ENCODE data around the gene PAGE2B. TPM values are rescaled to one million over a fixed set of nuclear protein-coding genes. Genes with fewer than 3 reads are reported as not detected.

The PAGE2B gene
- total and polyA plus RNA-seq, 4 experiments from 2014 or later: 1.0 TPM; not detected in 3

GRCh38 chrX:55123900-55124299 is 49.1 kb downstream of the PAGE2B start:
- CTCF ChIA-PET (ENCODE audit: partially characterized antibody): no interaction called here
- POLR2A ChIA-PET (ENCODE audit: partially characterized antibody): no interaction called here

GRCh38 chrX:55127692-55128091 is 52.9 kb downstream of the PAGE2B start:
- H3K36me3 Mint-ChIP-seq: no peaks in the 10 kb centered on the region
- H3K4me3 Mint-ChIP-seq: no peak overlapping the region
- Histone ChIP-seq H3K27me3 (ENCODE audit: insufficient read depth, low read length) (no peaks in the 10 kb centered on the region), H3K4me3 (ENCODE audit: low read length in 2 of 2) (no peak overlapping the region), H3K36me3 (ENCODE audit: insufficient read depth, low read length) (no peaks in the 10 kb centered on the region), H3K4me1 (ENCODE audit: insufficient read depth, low read length) (no peaks in the 10 kb centered on the region), H3K27ac (ENCODE audit: low read depth, low read length) (no peak overlapping the region), H3K9me3 (ENCODE audit: control insufficient read depth in 1 of 2, low read length in 2 of 2) (no peaks in the 10 kb centered on the region)
- intact Hi-C loops (cut with micrococcal nuclease): no loop called here
- no peaks in the 10 kb centered on the region for H3K9me3 Mint-ChIP-seq
- no peaks in the 10 kb centered on the region for H3K4me1 Mint-ChIP-seq
- ChIA-PET CTCF (ENCODE audit: partially characterized antibody) (no interaction called here), POLR2A (ENCODE audit: partially characterized antibody) (no interaction called here)
- no peaks in the 10 kb centered on the region for H3K27me3 Mint-ChIP-seq
- no peak for DNase-seq
- no peak overlapping the region for H3K27ac Mint-ChIP-seq

More at GRCh38 chrX:55123900-55124299, 49.1 kb downstream of the PAGE2B start:
- Mint-ChIP-seq H3K4me1 (peaks cover 16 to 24% (median 19%) of the 10 kb centered on the region in 4 donors), H3K27me3 (no peaks in the 10 kb centered on the region), H3K4me3 (no peak overlapping the region), H3K36me3 (no peaks in the 10 kb centered on the region), H3K9me3 (no peaks in the 10 kb centered on the region), H3K27ac (no peak overlapping the region)
- Histone ChIP-seq H3K4me3 (ENCODE audit: low read length in 2 of 2) (no peak overlapping the region), H3K4me1 (ENCODE audit: insufficient read depth, low read length) (peaks cover 26% of the 10 kb centered on the region), H3K9me3 (ENCODE audit: control insufficient read depth in 1 of 2, low read length in 2 of 2) (no peaks in the 10 kb centered on the region), H3K27ac (ENCODE audit: low read depth, low read length) (no peak overlapping the region), H3K27me3 (ENCODE audit: insufficient read depth, low read length) (no peaks in the 10 kb centered on the region), H3K36me3 (ENCODE audit: insufficient read depth, low read length) (no peaks in the 10 kb centered on the region)
- no peak for DNase-seq
- intact Hi-C loops (cut with micrococcal nuclease): no loop called here

Other genes starting within 250 kb of the PAGE2B start
- gene TRO, start 154.2 kb upstream of the PAGE2B start, total RNA-seq: 1 to 10 TPM; 1.9 to 2.2 TPM
- gene TRO, start 154.2 kb upstream of the PAGE2B start, polyA plus RNA-seq: under 1 TPM in 1 of 2 donors, not detected in 1; 0.66 TPM
- under 1 TPM; 0.35 to 0.78 TPM for gene PFKFB1, start 80.8 kb upstream of the PAGE2B start, total RNA-seq
- not detected for gene PFKFB1, start 80.8 kb upstream of the PAGE2B start, polyA plus RNA-seq
- 10 to 100 TPM; 13.4 TPM for gene APEX2, start 74.7 kb upstream of the PAGE2B start, total RNA-seq
- 10 to 100 TPM; 16.9 to 17.8 TPM for gene APEX2, start 74.7 kb upstream of the PAGE2B start, polyA plus RNA-seq
- not detected for gene ALAS2, start 44.1 kb upstream of the PAGE2B start, total RNA-seq
- gene ALAS2, start 44.1 kb upstream of the PAGE2B start, polyA plus RNA-seq: not detected
- not detected for gene PAGE2, start 14.0 kb downstream of the PAGE2B start, total RNA-seq
- gene PAGE2, start 14.0 kb downstream of the PAGE2B start, polyA plus RNA-seq: not detected
- under 1 TPM; 0.69 to 0.70 TPM for gene PAGE5, start 145.3 kb downstream of the PAGE2B start, total RNA-seq
- gene PAGE5, start 145.3 kb downstream of the PAGE2B start, polyA plus RNA-seq: 1 to 10 TPM; 1.7 to 4.9 TPM
- gene PAGE3, start 189.9 kb downstream of the PAGE2B start, total RNA-seq: not detected
- not detected for gene PAGE3, start 189.9 kb downstream of the PAGE2B start, polyA plus RNA-seq

All from CD4-positive, alpha-beta memory T cell (primary cell).